Activated B cell treated with CpG ODN at 0.5 μM for 24 hours (primary cell): Measurements from ENCODE around the gene RTP5. TPM values are rescaled to one million over a fixed set of nuclear protein-coding genes. Genes with fewer than 3 reads are reported as not detected.

Experiments
- total RNA-seq: library from RNA; stranded (reverse); gene quantifications from 2 replicates; pipeline ENCODE4 v1.2.3, GENCODE V29; 2022

Gene RTP5
- total RNA-seq, 1 donor from 2014 or later = not detected

Other genes starting within 250 kb of the RTP5 start
- gene THAP4, start 232.6 kb upstream of the RTP5 start, total RNA-seq = 23.7 and 26.7 TPM in 2 replicates
- gene ATG4B, start 232.0 kb upstream of the RTP5 start, total RNA-seq = 92.6 and 101 TPM in 2 replicates
- 29.2 and 34.7 TPM in 2 replicates for gene DTYMK, start 182.9 kb upstream of the RTP5 start, total RNA-seq
- 49.3 and 61.1 TPM in 2 replicates for gene ING5, start 167.7 kb upstream of the RTP5 start, total RNA-seq
- gene D2HGDH, start 135.1 kb upstream of the RTP5 start, total RNA-seq = 37.7 and 55.4 TPM in 2 replicates
- gene GAL3ST2, start 92.9 kb upstream of the RTP5 start, total RNA-seq = 0.15 TPM in 1 of 2 replicates, not detected in the other
- gene NEU4, start 60.5 kb upstream of the RTP5 start, total RNA-seq = 0.10 and 0.31 TPM in 2 replicates
- gene PDCD1, start 10.8 kb upstream of the RTP5 start, total RNA-seq = 2.6 and 3.5 TPM in 2 replicates